K562 treated with DMSO at 1 percent for 48 hours (cell line): Measurements from ENCODE around the gene IP6K2. TPM values are rescaled to one million over a fixed set of nuclear protein-coding genes. Genes with fewer than 3 reads are reported as not detected.

Experiments
- total RNA-seq: library from RNA; unstranded; fragments of 300-600 nt; gene quantifications from 2 replicates; pipeline ENCODE4 v1.2.3, GENCODE V29; 2022; ENCODE audit warnings: low replicate concordance; ENCODE audit errors: extremely low read depth

Gene IP6K2, protein sequence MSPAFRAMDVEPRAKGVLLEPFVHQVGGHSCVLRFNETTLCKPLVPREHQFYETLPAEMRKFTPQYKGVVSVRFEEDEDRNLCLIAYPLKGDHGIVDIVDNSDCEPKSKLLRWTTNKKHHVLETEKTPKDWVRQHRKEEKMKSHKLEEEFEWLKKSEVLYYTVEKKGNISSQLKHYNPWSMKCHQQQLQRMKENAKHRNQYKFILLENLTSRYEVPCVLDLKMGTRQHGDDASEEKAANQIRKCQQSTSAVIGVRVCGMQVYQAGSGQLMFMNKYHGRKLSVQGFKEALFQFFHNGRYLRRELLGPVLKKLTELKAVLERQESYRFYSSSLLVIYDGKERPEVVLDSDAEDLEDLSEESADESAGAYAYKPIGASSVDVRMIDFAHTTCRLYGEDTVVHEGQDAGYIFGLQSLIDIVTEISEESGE
- 289 TPM in 1 of 2 replicates, not detected in the other for total RNA-seq

DNA sequence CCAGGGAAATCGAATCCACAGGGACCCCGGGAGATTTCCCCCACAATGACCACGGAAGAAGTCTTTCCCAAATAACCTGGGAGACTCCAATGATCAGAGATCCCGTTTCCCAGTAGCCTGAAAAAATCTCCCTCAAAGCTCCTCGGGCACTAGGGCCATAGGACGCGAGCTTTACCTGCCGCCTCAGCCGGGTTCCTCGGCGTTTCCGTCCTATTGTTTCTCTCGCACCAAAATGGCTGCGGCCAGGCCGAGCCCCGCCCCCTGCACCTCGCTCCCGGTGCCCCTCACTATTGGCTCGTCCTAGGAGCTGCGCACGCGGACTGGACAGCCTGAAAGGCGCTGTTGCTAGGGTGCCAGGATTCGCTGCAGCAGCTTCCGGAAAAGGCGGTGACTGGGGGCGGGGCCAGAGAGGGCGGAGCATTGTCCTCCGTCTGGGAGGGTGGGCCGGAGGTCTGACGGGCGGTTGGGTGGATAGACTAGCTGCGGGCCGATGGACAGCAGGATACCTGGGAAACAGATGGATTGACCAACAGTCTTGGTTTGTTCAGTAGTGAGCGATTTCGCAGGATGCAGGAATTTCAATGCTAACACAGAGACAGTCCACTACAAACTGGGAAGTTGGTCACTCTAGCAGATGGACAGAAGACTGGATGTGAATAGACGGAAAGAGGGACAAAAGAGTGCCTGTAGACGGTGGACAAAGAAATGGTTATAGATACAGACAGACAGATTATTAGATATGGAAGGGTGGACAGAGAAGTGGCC, at the start of gene IP6K2:
IP6K2 (minus strand) TSS at position 240 of the 765 bp plus-strand sequence. CDS start 21,930 bp downstream, outside the sequence.

DNA sequence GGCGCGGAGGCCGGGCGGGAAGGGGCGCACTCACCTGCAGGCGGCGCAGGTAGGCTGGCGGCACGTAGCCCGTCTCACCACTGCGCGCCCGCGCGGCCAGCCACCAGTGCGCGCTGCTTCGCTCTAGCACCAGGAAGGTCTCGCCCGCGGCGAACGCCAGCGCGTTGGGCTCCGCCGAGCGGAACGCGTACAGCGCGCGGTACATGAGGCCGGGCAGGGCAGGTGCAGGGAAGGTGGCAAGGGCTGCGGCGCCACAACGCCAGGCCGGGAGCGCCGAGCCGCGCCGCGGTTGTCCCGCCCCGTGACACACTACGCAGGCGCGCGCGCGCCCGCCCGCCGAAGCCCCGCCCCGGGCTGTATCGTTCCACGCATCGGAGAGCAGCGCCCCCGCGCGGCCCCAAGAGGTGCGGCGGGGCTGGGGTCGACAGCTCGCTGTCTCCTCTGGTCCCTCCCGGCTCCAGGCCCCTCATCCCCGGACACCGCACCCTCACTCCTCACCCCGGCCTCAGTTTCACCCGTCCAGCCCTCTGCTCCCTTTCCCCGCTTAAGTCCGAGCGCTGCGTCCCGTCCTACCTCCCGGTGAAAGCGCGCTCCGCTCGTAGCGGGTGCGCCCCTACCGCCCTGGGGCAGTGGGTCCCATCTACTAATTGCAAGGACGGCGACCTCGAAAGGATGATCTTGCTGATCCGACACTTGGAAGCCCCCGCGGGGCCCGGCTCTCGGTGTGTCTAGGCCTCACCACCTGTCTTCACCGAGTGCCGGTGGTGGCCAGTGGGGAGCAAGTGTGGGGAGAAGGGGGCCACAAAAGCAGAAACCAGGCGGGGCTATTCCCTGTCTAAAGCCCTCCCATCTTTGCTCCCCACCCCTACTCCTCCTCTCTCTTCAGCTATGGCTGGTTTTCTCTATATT, 31.2 kb downstream of the IP6K2 start, which contains the start of gene NCKIPSD:
NCKIPSD (minus strand) TSS at position 313 of the 909 bp plus-strand sequence; CDS start at position 205, 108 bp downstream.

GRCh38 chr3:48662753-48663488, 54.1 kb downstream of the IP6K2 start, which contains the start of gene CELSR3:
TSS of gene CELSR3 (minus strand) at chr3:48662886. CDS start at chr3:48662634, 252 bp downstream.

Other genes starting within 250 kb of the IP6K2 start
- gene SHISA5, start 213.0 kb downstream of the IP6K2 start, total RNA-seq = not detected in 2 replicates
- gene PFKFB4, start 160.4 kb downstream of the IP6K2 start, total RNA-seq = not detected in 2 replicates
- not detected in 2 replicates for gene UCN2, start 153.4 kb downstream of the IP6K2 start, total RNA-seq
- not detected in 2 replicates for gene COL7A1, start 121.9 kb downstream of the IP6K2 start, total RNA-seq
- 320 and 1,261 TPM in 2 replicates for gene UQCRC1, start 107.6 kb downstream of the IP6K2 start, total RNA-seq
- not detected in 2 replicates for gene TMEM89, start 95.5 kb downstream of the IP6K2 start, total RNA-seq
- gene SLC26A6, start 81.8 kb downstream of the IP6K2 start, total RNA-seq = not detected in 2 replicates
- not detected in 2 replicates for gene CELSR3, start 54.3 kb downstream of the IP6K2 start, total RNA-seq
- not detected in 2 replicates for gene NCKIPSD, start 31.3 kb downstream of the IP6K2 start, total RNA-seq
- not detected in 2 replicates for gene PRKAR2A, start 130.7 kb upstream of the IP6K2 start, total RNA-seq
- not detected in 2 replicates for gene SLC25A20, start 181.7 kb upstream of the IP6K2 start, total RNA-seq
- gene ARIH2, start 201.6 kb upstream of the IP6K2 start, total RNA-seq = not detected in 2 replicates